ENCODE data around the gene COL24A1.
"Not testable (repeated sequence)": the region's sequence is repeated elsewhere in the genome, so short reads cannot be mapped to it uniquely, and the experiment has no call there.

Gene COL24A1

GRCh38 chr1:85799737-85800136, 356.8 kb downstream of the COL24A1 start:
- ChIA-PET CTCF (interaction anchor here (1.5 kb wide), 1 partner anchor 219 kb away, joined by 4 read pairs; no protein-coding TSS in a partner anchor), POLR2A (no interaction called here)
- no peak for TF ChIP-seq CTCF (IDR thresholded peaks at IDR 0.05; ENCODE audit: insufficient read depth, low read length, missing control alignments)
- no peak overlapping the region for H3K4me3 ChIP-seq (ENCODE audit: low read depth, low read length)
- no peak for DNase-seq (ENCODE audit: low read depth, low spot score)

- H3K4me3 ChIP-seq (ENCODE audit: low read depth, low read length), result no peak overlapping the region
- TF ChIP-seq CTCF (IDR thresholded peaks at IDR 0.05; ENCODE audit: insufficient read depth, low read length, missing control alignments), result no peak
- CTCF ChIA-PET, result no interaction called here
- POLR2A ChIA-PET, result no interaction called here
- no peak for DNase-seq (ENCODE audit: low read depth, low spot score)
Observed at GRCh38 chr1:85798419-85798818, 358.2 kb downstream of the COL24A1 start.

GRCh38 chr1:85777021-85777420, 379.6 kb downstream of the COL24A1 start:
- POLR2A ChIA-PET; DNase-seq (ENCODE audit: low read depth, low spot score); CTCF ChIA-PET; H3K4me3 ChIP-seq (ENCODE audit: low read depth, low read length): not testable (repeated sequence)

- H3K4me3 ChIP-seq (ENCODE audit: low read depth, low read length), result no peak overlapping the region
- no peak for DNase-seq (ENCODE audit: low read depth, low spot score)
- ChIA-PET CTCF (no interaction called here), POLR2A (no interaction called here)
- TF ChIP-seq CTCF (IDR thresholded peaks at IDR 0.05; ENCODE audit: insufficient read depth, low read length, missing control alignments), result no peak
Observed at GRCh38 chr1:85762804-85763203, 393.8 kb downstream of the COL24A1 start.

- CTCF ChIA-PET, result no interaction called here
- no peak overlapping the region for H3K4me3 ChIP-seq (ENCODE audit: low read depth, low read length)
- POLR2A ChIA-PET, result no interaction called here
- no peak for DNase-seq (ENCODE audit: low read depth, low spot score)
- no peak for TF ChIP-seq CTCF (IDR thresholded peaks at IDR 0.05; ENCODE audit: insufficient read depth, low read length, missing control alignments)
Observed at GRCh38 chr1:85756864-85757263, 399.7 kb downstream of the COL24A1 start.

GRCh38 chr1:85748120-85748519, 408.5 kb downstream of the COL24A1 start:
- ChIA-PET POLR2A (no interaction called here), CTCF (interaction anchor here (0.9 kb wide), 1 partner anchor 16 kb away, joined by 3 read pairs; no protein-coding TSS in a partner anchor)
- no peak for DNase-seq (ENCODE audit: low read depth, low spot score)
- H3K4me3 ChIP-seq (ENCODE audit: low read depth, low read length), result no peak overlapping the region
- no peak for TF ChIP-seq CTCF (IDR thresholded peaks at IDR 0.05; ENCODE audit: insufficient read depth, low read length, missing control alignments)

GRCh38 chr1:85746777-85747176, 409.8 kb downstream of the COL24A1 start:
- CTCF ChIA-PET, result no interaction called here

More at GRCh38 chr1:85746777-85747176, 409.8 kb downstream of the COL24A1 start:
- POLR2A ChIA-PET, result no interaction called here
- no peak for TF ChIP-seq CTCF (IDR thresholded peaks at IDR 0.05; ENCODE audit: insufficient read depth, low read length, missing control alignments)
- no peak for DNase-seq (ENCODE audit: low read depth, low spot score)
- H3K4me3 ChIP-seq (ENCODE audit: low read depth, low read length), result no peak overlapping the region

All from AG04449 (cell line).